ENCODE results near the gene FSTL1.

- TF ChIP-seq SP1 (IDR thresholded peaks at IDR 0.05; ENCODE audit: low read depth), result no peak
- TF ChIP-seq POLR2A (IDR thresholded peaks at IDR 0.05; ENCODE audit: borderline replicate concordance, extremely low read depth, insufficient read depth, insufficient read length), result no peak
- TF ChIP-seq CTCF (IDR thresholded peaks at IDR 0.05 in 2 of 3, conservative IDR thresholded peaks at IDR 0.05 in 1 of 3; ENCODE audit: borderline replicate concordance in 1 of 3, insufficient read depth in 1 of 3, low read depth in 2 of 3, low read length in 2 of 3), result no peak
- TF ChIP-seq ZBTB33 (IDR thresholded peaks at IDR 0.05; ENCODE audit: extremely low read depth, insufficient replicate concordance, low read length), result no peak
- TF ChIP-seq POLR2AphosphoS5 (IDR thresholded peaks at IDR 0.05; ENCODE audit: low read depth, low read length), result no peak
- TF ChIP-seq SIN3A (IDR thresholded peaks at IDR 0.05; ENCODE audit: low read depth), result no peak
- no peak for TF ChIP-seq TCF7L2 (IDR thresholded peaks at IDR 0.05; ENCODE audit: borderline replicate concordance, extremely low read depth, insufficient read depth, insufficient read length)
- no peak for TF ChIP-seq REST (IDR thresholded peaks at IDR 0.05; ENCODE audit: low read depth)
- no peak for TF ChIP-seq EZH2phosphoT487 (IDR thresholded peaks at IDR 0.05; ENCODE audit: borderline replicate concordance)
- TF ChIP-seq EZH2 (IDR thresholded peaks at IDR 0.05), result no peak
- no peak for TF ChIP-seq JUND (IDR thresholded peaks at IDR 0.05)
Measured at GRCh38 chr3:120462409-120462959, 11.7 kb upstream of the FSTL1 start.

Measured in HCT116 (cell line).